Panc1 (cell line): Measurements from ENCODE around the gene C16orf89.
"Not testable (repeated sequence)": the region's sequence is repeated elsewhere in the genome, so short reads cannot be mapped to it uniquely, and the experiment has no call there.

Experiments used
- CTCF ChIP-seq: fragments of 450-650 bp; IDR thresholded peaks from 2 replicates; pipeline ENCODE4 v1.5.1; 2017; ENCODE audit warnings: mild to moderate bottlenecking
- POLR2AphosphoS5 ChIP-seq: IDR thresholded peaks from 2 replicates; pipeline ENCODE4 v1.6.1; 2012; ENCODE audit warnings: mild to moderate bottlenecking, low read depth, low read length, moderate library complexity
- REST ChIP-seq, 2 experiments: IDR thresholded peaks; 2 replicates each; pipeline ENCODE4 v1.6.1; 2011 to 2012; ENCODE audit warnings: low read depth in 2 of 2, control low read depth in 1 of 2, low read length in 1 of 2, mild to moderate bottlenecking in 1 of 2, moderate library complexity in 1 of 2; ENCODE audit not compliant: insufficient read depth in 1 of 2

- not testable (repeated sequence) for TF ChIP-seq CTCF; REST (IDR thresholded peaks at IDR 0.05; ENCODE audit: insufficient read depth in 1 of 2, low read depth in 2 of 2, low read length in 1 of 2); POLR2AphosphoS5
Measured at GRCh38 chr16:5105039-5105438, 39.3 kb upstream of the C16orf89 start.
